Activated CD4-positive, alpha-beta memory T cell treated with anti-CD3 and anti-CD28 coated beads, Interleukin-2, amount 10 ng/mL, durations not matched to agents 7 days and 5 days (primary cell): ENCODE measurements around the gene TBCD. TPM values are rescaled to one million over a fixed set of nuclear protein-coding genes. Genes with fewer than 3 reads are reported as not detected.

Experiments used
- CTCF ChIA-PET: fragments of 350-600 bp; sonication (Branson Sonifier 250); formaldehyde crosslinking; loops from one replicate; lab custom pipeline; 2021; ENCODE audit warnings: antibody characterized with exemption, inconsistent platforms; lab: Charles Lee
- POLR2A ChIA-PET: fragments of 350-600 bp; sonication (Branson Sonifier 250); formaldehyde crosslinking; loops from one replicate; lab custom pipeline; 2021; ENCODE audit warnings: antibody characterized with exemption; lab: Charles Lee
- DNase-seq: peaks from one replicate; pipeline ENCODE4 v3.0.0-alpha.2; 2020
- H3K27ac Mint-ChIP-seq: one replicate; pipeline ENCODE4 v1.8.0; 2021; ENCODE audit warnings: mild to moderate bottlenecking, mixed read lengths
- H3K27me3 Mint-ChIP-seq: one replicate; pipeline ENCODE4 v1.8.0; 2021; ENCODE audit warnings: mixed read lengths
- H3K36me3 Mint-ChIP-seq: one replicate; pipeline ENCODE4 v1.8.0; 2021; ENCODE audit warnings: low read depth, mixed read lengths
- H3K4me1 Mint-ChIP-seq: one replicate; pipeline ENCODE4 v1.8.0; 2021; ENCODE audit warnings: mixed read lengths
- H3K4me3 Mint-ChIP-seq: one replicate; pipeline ENCODE4 v1.8.0; 2021; ENCODE audit warnings: mild to moderate bottlenecking, mixed read lengths
- H3K9me3 Mint-ChIP-seq: one replicate; pipeline ENCODE4 v1.8.0; 2021; ENCODE audit warnings: mixed read lengths
- total RNA-seq, 2 experiments: library from RNA; stranded (reverse); gene quantifications; one replicate each; pipeline ENCODE4 v1.2.3, GENCODE V29; 2021

TBCD gene
- total RNA-seq, 2 experiments from 2014 or later: 133 to 135 TPM

DNA sequence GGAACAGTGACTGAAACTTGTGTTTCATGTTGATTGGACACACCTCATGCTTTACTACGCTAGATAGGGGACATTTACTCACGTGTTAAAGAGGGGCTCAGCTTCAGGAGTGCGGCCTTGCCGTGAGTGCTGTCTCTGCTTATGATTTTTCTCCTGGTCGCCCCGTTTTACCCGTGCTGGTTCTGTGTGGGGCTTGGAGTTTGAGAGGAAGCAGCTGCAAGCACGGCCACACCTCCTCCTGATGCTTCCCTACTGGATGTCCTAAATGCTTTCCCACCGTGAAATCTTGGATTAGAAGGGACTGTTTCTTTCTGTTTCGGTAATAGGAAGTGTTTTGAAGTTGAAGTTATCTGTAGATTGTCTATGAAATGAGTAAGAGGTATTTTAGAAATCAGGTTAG lies 141.9 kb downstream of the TBCD start:
- ChIA-PET CTCF (interaction anchor here (1.3 to 1.8 kb wide), 2 partner anchors 9 to 29 kb away, joined by 3 to 5 read pairs; no protein-coding TSS in a partner anchor), POLR2A (interaction anchor here (1.0 to 3.5 kb wide), 4 partner anchors 9 to 157 kb away, joined by 3 to 20 read pairs (median 12); no protein-coding TSS in a partner anchor)
- H3K4me3 Mint-ChIP-seq: peak overlapping the region; percentile 57
- peaks cover 42% of the 10 kb centered on the region for H3K4me1 Mint-ChIP-seq
- no peaks in the 10 kb centered on the region for H3K27me3 Mint-ChIP-seq
- no peaks in the 10 kb centered on the region for H3K9me3 Mint-ChIP-seq
- peaks cover 24% of the 10 kb centered on the region for H3K36me3 Mint-ChIP-seq
- DNase-seq: no peak
- H3K27ac Mint-ChIP-seq: peak overlapping the region; percentile 68

DNA sequence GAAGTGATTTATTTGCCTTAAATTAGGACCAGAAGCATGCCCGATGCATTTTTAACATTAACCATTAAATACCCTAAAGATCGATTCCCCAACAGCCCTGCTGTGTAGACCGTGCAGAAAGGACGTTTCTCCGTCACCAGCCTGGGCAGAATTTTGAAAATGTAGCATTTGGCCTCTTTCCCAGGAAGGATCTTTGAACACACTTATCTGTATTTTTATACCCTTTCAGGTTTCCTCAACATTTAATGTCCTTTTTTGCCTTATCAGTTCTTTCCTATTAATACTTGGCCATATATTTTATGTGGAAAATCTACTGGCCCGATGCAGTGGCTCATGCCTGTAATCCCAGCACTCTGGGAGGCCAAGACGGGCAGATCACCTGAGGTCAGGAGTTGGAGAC lies 142.5 kb downstream of the TBCD start:
- ChIA-PET CTCF (interaction anchor here (1.3 to 1.8 kb wide), 2 partner anchors 9 to 30 kb away, joined by 3 to 5 read pairs; no protein-coding TSS in a partner anchor), POLR2A (interaction anchor here (1.0 to 3.5 kb wide), 4 partner anchors 10 to 157 kb away, joined by 3 to 20 read pairs (median 12); no protein-coding TSS in a partner anchor)
- Mint-ChIP-seq H3K4me1 (peaks cover 42% of the 10 kb centered on the region), H3K36me3 (peaks cover 24% of the 10 kb centered on the region), H3K9me3 (no peaks in the 10 kb centered on the region), H3K4me3 (peak overlapping the region; percentile 57), H3K27ac (peak overlapping the region; percentile 68), H3K27me3 (no peaks in the 10 kb centered on the region)
- DNase-seq: no peak

DNA sequence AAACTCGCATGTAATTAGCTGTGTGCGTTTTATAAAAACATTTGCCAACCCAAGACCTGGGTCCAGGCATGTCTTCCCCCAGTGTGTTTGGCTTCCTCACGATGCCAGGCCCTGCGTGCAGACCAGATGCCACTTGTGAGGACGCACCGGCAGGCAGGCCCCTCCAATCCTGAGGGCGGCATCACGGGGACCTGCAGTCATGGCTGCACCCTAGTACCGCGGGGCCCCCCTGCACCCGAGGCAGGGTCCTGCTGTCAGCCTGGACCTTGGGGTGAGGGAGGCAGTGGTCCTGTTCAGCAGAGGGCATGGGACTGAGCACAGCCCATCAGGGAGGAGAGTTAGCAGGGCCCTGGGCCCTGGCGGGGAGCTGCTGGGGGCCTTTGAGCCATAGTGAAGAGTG lies 143.2 kb downstream of the TBCD start:
- ChIA-PET CTCF (no interaction called here), POLR2A (interaction anchor here (3.5 kb wide), 1 partner anchor 31 kb away, joined by 20 read pairs; no protein-coding TSS in a partner anchor)
- no peak for DNase-seq
- Mint-ChIP-seq H3K27me3 (no peaks in the 10 kb centered on the region), H3K9me3 (no peaks in the 10 kb centered on the region), H3K36me3 (peaks cover 24% of the 10 kb centered on the region), H3K4me3 (no peak overlapping the region), H3K27ac (no peak overlapping the region), H3K4me1 (peaks cover 43% of the 10 kb centered on the region)

DNA sequence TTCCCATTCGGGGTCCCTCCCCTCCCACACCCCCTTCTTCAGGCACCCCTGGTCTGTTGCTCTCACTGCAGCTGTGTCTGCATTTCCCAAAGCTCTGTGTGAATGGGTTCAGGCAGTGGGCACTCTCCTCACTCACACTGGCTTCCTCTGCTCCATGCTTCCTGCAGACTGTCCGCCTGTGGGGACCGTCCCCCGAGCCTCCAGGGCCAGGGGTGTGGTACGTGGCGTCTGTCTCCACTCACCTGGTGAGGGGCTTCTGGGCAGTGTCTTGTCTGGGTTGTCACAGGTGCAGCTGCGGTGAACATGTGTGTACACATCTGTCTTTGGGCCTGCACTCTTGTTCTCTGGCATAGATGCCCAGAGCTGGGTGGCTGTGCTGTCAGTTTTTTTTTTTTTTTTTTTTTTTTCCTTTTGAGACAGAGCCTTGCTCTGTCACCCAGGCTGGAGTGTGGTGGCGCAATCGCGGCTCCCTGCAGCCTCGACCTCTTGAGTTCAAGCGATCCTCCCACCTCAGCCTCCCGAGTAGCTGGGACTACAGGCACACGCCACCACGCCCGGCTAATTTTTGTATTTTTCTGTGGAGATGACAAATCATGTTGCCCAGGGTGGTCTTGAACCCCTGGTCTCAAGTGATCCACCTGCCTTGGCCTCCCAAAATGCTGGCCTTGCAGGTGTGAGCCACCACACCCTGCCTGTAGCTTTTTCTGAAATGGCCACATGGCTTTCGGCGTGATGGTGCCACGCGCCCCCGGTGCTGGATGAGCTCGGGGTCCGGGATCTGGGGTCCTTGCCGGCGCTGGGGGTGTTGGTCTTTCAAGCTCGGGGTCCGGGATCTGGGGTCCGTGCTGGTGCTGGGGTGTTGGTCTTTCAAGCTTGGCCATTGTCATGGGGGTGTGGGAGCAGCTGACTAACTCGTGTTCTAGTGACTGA lies 144.5 kb downstream of the TBCD start:
- Mint-ChIP-seq H3K9me3 (no peaks in the 10 kb centered on the region), H3K36me3 (peaks cover 18% of the 10 kb centered on the region), H3K27ac (peak overlapping the region; percentile 21), H3K27me3 (no peaks in the 10 kb centered on the region), H3K4me1 (peaks cover 44% of the 10 kb centered on the region), H3K4me3 (no peak overlapping the region)
- ChIA-PET CTCF (interaction anchor here (0.7 kb wide), 1 partner anchor 30 kb away, joined by 3 read pairs; no protein-coding TSS in a partner anchor), POLR2A (interaction anchor here (1.0 kb wide), 1 partner anchor 32 kb away, joined by 3 read pairs; no protein-coding TSS in a partner anchor)
- DNase-seq: no peak

DNA sequence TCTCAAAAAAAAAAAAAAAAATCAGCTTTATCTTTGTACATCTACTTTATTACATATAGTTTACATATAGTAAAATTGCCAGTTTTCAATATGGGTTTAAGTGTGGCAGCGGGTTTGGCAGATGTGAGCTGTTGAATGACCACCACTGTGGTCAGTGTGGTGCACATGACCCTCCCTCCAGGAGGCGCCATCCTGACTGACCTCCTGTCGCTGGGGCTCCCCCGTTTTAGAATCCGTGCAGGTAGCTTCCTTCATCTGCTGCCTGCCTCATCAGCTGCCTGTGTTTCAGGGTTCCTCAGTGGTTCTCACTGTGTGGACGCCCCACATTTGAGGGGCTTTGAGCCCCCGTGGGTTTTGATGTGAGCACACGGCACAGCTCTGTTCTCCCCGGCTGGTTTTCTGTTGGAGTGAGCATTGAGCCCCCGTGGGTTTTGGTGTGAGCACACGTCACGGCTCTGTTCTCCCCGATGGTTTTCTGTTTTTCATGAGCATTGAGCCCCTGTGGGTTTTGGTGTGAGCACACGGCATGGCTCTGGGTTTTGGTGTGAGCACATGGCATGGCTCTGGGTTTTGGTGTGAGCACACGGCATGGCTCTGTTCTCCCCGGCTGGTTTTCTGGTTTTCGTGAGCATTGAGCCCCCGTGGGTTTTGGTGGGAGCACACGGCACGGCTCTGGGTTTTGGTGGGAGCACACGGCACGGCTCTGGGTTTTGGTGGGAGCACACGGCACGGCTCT lies 145.8 kb downstream of the TBCD start:
- Mint-ChIP-seq H3K36me3 (peaks cover 21% of the 10 kb centered on the region), H3K27ac (no peak overlapping the region), H3K27me3 (no peaks in the 10 kb centered on the region), H3K9me3 (no peaks in the 10 kb centered on the region), H3K4me3 (no peak overlapping the region), H3K4me1 (peaks cover 35% of the 10 kb centered on the region)
- ChIA-PET CTCF (interaction anchor here (0.7 kb wide), 1 partner anchor 31 kb away, joined by 3 read pairs; no protein-coding TSS in a partner anchor), POLR2A (no interaction called here)
- DNase-seq: no peak

DNA sequence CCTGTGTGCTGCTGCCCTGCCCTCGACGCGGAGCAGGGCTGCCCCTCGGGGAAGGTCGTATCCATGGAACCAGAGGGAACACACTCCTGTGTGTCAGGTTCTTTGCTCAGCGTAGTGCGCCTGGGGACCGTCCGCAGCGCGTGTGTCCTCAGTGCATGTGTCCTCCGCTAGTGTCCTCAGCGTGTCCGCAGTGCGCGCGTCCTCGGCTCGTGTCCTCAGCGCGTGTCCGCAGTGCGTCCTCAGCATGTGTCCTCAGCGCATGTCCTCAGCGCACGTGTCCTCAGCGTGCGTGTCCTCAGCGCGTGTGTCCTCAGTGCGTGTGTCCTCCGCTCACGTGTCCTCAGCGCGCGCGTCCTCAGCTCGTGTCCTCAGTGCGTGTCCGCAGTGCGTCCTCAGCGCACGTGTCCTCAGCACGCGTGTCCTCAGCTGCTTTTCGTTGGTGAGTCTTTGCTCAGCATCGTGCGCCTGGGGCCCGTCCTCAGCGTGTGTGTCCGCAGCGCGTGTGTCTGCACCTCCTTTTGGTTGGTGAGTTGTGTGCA lies 147.2 kb downstream of the TBCD start:
- Mint-ChIP-seq H3K36me3 (peaks cover 24% of the 10 kb centered on the region), H3K4me3 (no peak overlapping the region), H3K27ac (no peak overlapping the region), H3K4me1 (peaks cover 21% of the 10 kb centered on the region), H3K9me3 (no peaks in the 10 kb centered on the region), H3K27me3 (no peaks in the 10 kb centered on the region)
- POLR2A ChIA-PET: no interaction called here
- CTCF ChIA-PET: no interaction called here
- DNase-seq: no peak

DNA sequence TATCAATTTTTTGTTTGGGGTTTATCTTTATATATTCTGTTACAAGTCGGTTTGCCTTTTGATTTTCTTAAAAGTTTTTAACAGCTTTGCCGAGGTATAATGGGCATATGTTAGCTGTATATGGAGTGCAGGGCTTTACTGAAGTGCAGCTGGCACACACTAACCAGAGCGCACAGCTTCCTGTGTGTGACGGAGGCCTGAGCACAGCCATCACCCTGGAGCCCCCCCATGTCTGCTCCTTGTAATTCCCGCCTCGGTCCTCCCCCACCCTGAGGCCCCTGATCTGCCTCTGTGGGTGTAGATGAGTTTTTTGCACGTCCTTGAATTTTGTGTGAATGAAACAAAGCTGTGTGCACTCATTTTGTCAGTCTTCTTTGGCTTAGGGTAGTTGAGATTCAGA lies 148.1 kb downstream of the TBCD start:
- Mint-ChIP-seq H3K27me3 (no peaks in the 10 kb centered on the region), H3K36me3 (peaks cover 22% of the 10 kb centered on the region), H3K27ac (no peak overlapping the region), H3K4me3 (no peak overlapping the region), H3K4me1 (peaks cover 13% of the 10 kb centered on the region), H3K9me3 (no peaks in the 10 kb centered on the region)
- DNase-seq: no peak
- POLR2A ChIA-PET: no interaction called here
- CTCF ChIA-PET: no interaction called here

DNA sequence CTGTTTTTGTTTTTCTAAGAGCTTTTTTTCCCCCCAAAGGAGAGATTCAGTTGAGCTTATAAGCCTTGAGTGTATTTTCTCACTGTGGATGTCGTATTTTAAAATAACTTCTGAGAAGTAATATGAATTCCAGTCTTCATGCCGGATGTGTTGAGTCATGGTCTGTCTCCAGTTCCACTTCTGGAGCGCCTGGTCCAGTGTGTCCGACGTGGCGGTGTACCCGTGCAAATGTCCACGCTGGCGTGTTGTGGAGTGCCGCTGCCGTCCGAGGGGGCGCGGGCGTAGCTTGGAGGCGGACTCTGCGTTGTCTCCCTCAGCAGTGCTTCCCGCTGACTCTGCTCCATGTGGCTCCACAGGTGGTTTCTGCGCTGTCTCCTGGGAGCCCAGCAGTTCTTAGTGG lies 148.9 kb downstream of the TBCD start:
- ChIA-PET CTCF (no interaction called here), POLR2A (no interaction called here)
- Mint-ChIP-seq H3K27me3 (no peaks in the 10 kb centered on the region), H3K9me3 (no peaks in the 10 kb centered on the region), H3K36me3 (peaks cover 22% of the 10 kb centered on the region), H3K27ac (no peak overlapping the region), H3K4me3 (no peak overlapping the region), H3K4me1 (peaks cover 7% of the 10 kb centered on the region)
- no peak for DNase-seq

DNA sequence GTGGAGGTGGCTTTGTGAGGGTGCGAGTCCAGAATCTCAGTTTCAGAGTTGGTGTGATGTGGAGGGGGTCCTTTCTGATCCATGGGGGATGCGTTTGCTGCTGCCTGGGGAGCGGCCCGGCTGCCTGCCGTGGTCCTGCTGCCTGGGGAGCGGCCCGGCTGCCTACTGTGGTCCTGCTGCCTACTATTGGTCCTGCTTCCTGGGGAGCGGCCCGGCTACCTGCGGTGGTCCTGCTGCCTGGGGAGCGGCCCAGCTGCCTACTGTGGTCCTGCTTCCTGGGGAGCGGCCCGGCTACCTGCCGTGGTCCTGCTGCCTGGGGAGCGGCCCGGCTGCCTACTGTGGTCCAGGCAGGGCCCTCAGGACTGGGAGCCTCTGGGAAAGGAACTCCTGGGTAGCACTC lies 149.5 kb downstream of the TBCD start:
- ChIA-PET CTCF (no interaction called here), POLR2A (no interaction called here)
- Mint-ChIP-seq H3K36me3 (peaks cover 27% of the 10 kb centered on the region), H3K4me3 (no peak overlapping the region), H3K9me3 (no peaks in the 10 kb centered on the region), H3K27ac (no peak overlapping the region), H3K27me3 (no peaks in the 10 kb centered on the region), H3K4me1 (peaks cover 5% of the 10 kb centered on the region)
- DNase-seq: no peak

DNA sequence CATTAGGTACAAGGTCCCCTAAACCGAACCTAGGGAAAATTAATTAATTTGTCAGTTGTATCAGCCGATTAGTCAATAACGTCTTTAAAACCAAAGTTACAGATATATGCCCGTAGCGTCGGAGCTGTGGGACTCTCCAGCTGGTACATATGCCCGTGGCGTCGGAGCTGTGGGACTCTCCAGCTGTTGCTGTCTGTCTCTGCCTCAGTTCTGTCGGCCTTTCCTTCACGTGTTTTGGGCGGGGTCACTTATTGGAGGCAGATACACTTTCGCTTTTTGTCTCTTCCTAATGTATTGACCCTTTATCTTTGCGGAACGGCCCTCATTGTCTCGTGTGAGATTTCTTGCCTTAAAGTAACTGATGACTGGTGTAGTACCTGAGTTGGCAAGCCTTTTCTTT lies 150.0 kb downstream of the TBCD start:
- Mint-ChIP-seq H3K4me1 (peaks cover 4% of the 10 kb centered on the region), H3K4me3 (no peak overlapping the region), H3K27me3 (no peaks in the 10 kb centered on the region), H3K9me3 (no peaks in the 10 kb centered on the region), H3K27ac (no peak overlapping the region), H3K36me3 (peaks cover 25% of the 10 kb centered on the region)
- DNase-seq: no peak
- CTCF ChIA-PET: no interaction called here
- POLR2A ChIA-PET: no interaction called here

DNA sequence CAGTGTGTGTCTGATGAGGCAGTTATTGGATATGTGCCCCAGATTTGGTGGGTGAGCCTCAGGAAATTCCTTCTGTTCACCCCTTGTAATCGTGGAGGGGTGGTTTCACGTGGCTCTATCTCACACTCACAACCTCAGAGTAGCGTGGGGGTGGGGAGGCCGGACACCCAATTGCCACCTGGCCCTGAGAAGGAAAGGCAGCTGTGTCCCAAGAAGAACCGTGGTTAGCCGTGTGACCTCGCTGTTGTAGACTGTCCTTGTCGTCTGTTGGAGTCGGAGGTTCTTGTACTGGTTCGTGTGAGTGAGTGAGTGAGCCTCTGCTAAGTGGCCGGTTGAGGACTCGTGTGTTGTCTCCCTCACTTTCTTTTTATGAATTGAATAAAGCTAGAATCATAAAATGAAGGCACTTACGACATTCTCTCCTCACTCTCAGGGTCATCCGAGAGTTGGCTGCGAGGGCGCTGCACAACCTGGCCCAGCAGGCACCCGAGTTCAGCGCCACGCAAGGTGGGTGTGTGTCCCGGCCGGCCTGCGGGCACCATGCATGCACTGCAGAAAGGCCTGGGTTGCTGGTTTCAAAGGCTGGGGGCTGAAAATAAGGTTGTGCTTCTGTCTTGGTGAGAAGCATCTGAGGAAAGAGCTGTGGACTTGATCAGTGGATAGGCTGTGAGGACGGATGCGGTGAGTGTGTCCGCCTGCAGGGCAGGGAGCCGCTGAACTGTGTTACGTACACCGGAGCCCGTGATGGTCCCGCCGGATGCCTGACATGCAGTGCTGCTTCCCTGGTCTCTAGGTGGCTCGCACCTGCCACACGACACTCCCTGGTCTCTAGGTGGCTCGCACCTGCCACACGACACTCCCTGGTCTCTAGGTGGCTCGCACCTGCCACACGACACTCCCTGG lies 151.4 kb downstream of the TBCD start:
- CTCF ChIA-PET: no interaction called here

DNA sequence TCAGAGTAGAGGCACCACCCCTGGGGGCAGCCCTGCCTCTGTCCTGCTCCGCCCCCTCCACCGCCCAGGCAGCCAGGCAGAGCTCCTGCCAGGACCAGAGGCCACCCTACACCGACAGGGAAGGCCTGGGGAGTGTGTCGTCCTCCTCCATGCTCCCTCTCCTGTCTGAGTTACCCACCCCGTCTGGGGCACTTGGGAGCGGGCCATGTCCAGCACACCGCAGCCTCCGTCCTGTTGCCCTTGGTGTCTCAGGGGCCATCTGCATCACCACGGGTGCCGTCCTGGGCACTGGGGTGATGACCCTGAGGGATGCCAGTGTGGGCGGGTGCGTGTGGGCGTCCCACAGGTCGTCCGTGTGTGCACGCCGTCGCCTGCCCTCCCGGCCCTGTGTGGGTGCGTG lies 153.3 kb downstream of the TBCD start:
- Mint-ChIP-seq H3K4me1 (peaks cover 8% of the 10 kb centered on the region), H3K4me3 (no peak overlapping the region), H3K9me3 (no peaks in the 10 kb centered on the region), H3K27me3 (no peaks in the 10 kb centered on the region), H3K36me3 (peaks cover 22% of the 10 kb centered on the region), H3K27ac (no peak overlapping the region)
- POLR2A ChIA-PET: no interaction called here
- DNase-seq: no peak
- CTCF ChIA-PET: no interaction called here

More for the DNA sequence above, 151.4 kb downstream of the TBCD start:
- Mint-ChIP-seq H3K27me3 (no peaks in the 10 kb centered on the region), H3K9me3 (no peaks in the 10 kb centered on the region), H3K4me1 (peaks cover 4% of the 10 kb centered on the region), H3K27ac (no peak overlapping the region), H3K4me3 (no peak overlapping the region), H3K36me3 (peaks cover 27% of the 10 kb centered on the region)
- POLR2A ChIA-PET: no interaction called here
- DNase-seq: no peak
